SK-N-SH treated with all-trans-retinoic acid at 6 μM for 48 hours (cell line): Measurements from ENCODE around the gene ST6GALNAC1.

Experiments used
- BACH2 ChIP-seq: fragments of 250-450 bp; sonication (Bioruptor Pico); IDR thresholded peaks from 2 replicates; pipeline ENCODE4 v1.9.0; 2021; ENCODE audit warnings: mild to moderate bottlenecking, borderline replicate concordance
- OSR1 ChIP-seq: fragments of 250-450 bp; sonication (Bioruptor Pico); IDR thresholded peaks from 2 replicates; pipeline ENCODE4 v1.8.0; 2022; ENCODE audit warnings: moderate library complexity, mild to moderate bottlenecking, inconsistent platforms
- ZNF565 ChIP-seq: fragments of 450-650 bp; formaldehyde crosslinking; conservative IDR thresholded peaks from 2 replicates; pipeline ENCODE4 v1.5.0; 2020; ENCODE audit warnings: low read depth, mild to moderate bottlenecking, moderate library complexity
- ZNF8 ChIP-seq: fragments of 450-650 bp; formaldehyde crosslinking; IDR thresholded peaks from 2 replicates; pipeline ENCODE4 v1.5.0; 2020; ENCODE audit warnings: mild to moderate bottlenecking, moderate library complexity

DNA sequence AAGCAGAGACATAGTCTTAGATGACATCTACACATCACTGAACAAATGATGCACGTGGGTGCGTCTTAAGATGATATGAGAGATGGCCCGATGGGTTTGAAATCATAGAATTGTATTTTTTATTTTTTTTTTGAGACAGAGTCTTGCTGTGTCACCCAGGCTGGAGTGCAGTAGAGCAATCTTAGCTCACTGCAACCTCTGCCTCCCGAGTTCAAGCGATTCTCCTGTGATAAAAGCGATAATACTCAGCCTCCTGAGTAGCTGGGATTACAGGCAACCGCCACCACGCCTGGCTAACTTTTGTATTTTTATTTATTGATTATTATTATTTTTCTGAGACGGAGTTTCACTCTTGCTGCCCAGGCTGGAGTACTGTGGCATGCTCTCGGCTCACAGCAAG is 5.3 kb downstream of the ST6GALNAC1 start:
- TF ChIP-seq BACH2 (no peak), OSR1 (CRISPR knock-in tag) (no peak), ZNF565 (CRISPR knock-in tag) (no peak), ZNF8 (CRISPR knock-in tag) (no peak)
